ENCODE results near the gene CHRNA5.

The CHRNA5 gene

GRCh38 chr15:78638658-78639314, 73.5 kb downstream of the CHRNA5 start:
- H3K4me3 ChIP-seq (ENCODE audit: low read length): no peak overlapping the region
- peak; percentile 71 for TF ChIP-seq CTCF (conservative IDR thresholded peaks at IDR 0.05; ENCODE audit: low read depth, low read length)
- no peak for DNase-seq (ENCODE audit: low read depth)

GRCh38 chr15:78640527-78641101, 75.3 kb downstream of the CHRNA5 start:
- peak overlapping the region; percentile 49 for H3K4me3 ChIP-seq (ENCODE audit: low read length)
- TF ChIP-seq CTCF (conservative IDR thresholded peaks at IDR 0.05; ENCODE audit: low read depth, low read length): no peak
- no peak for DNase-seq (ENCODE audit: low read depth)

- TF ChIP-seq CTCF (conservative IDR thresholded peaks at IDR 0.05; ENCODE audit: low read depth, low read length): peak; percentile 14
- DNase-seq (ENCODE audit: low read depth): no peak
- peak within 1 kb of the TSS; percentile 49 for H3K4me3 ChIP-seq (ENCODE audit: low read length)
Observed at GRCh38 chr15:78641102-78641748, 75.9 kb downstream of the CHRNA5 start, which contains the start of gene CHRNB4. Gene CHRNB4 (minus strand): TSS chr15:78641210. CDS start chr15:78641133, 77 bp downstream.

GRCh38 chr15:78641749-78642275, 76.5 kb downstream of the CHRNA5 start:
- no peak overlapping the region for H3K4me3 ChIP-seq (ENCODE audit: low read length)
- no peak for TF ChIP-seq CTCF (conservative IDR thresholded peaks at IDR 0.05; ENCODE audit: low read depth, low read length)

GRCh38 chr15:78642331-78642730, 77.0 kb downstream of the CHRNA5 start:
- H3K4me3 ChIP-seq (ENCODE audit: low read length): no peak overlapping the region
- TF ChIP-seq CTCF (conservative IDR thresholded peaks at IDR 0.05; ENCODE audit: low read depth, low read length): no peak
- no peak for DNase-seq (ENCODE audit: low read depth)

More at GRCh38 chr15:78641749-78642275, 76.5 kb downstream of the CHRNA5 start:
- DNase-seq (ENCODE audit: low read depth): no peak
